Measurements from ENCODE around the gene CCDC78. TPM values are rescaled to one million over a fixed set of nuclear protein-coding genes. Genes with fewer than 3 reads are reported as not detected.
"Not testable (repeated sequence)": the region's sequence is repeated elsewhere in the genome, so short reads cannot be mapped to it uniquely, and the experiment has no call there.

CCDC78 gene
- total RNA-seq, 1 donor from 2014 or later = 2.5 TPM

- Histone ChIP-seq H3K27me3 (ENCODE audit: control insufficient read depth, insufficient read depth, low read length) (peaks cover 39% of the 10 kb centered on the region), H3K4me3 (ENCODE audit: low read depth, low read length) (no peak overlapping the region), H3K36me3 (ENCODE audit: control insufficient read depth, insufficient read depth, low read length) (no peaks in the 10 kb centered on the region)
- TF ChIP-seq CTCF (IDR thresholded peaks at IDR 0.05; ENCODE audit: insufficient read depth, low read length, poor library complexity, severe bottlenecking) = no peak
- DNase-seq (ENCODE audit: low read depth) = no peak
Observed at GRCh38 chr16:692356-693108, 33.7 kb downstream of the CCDC78 start.

GRCh38 chr16:691242-691641 lies 35.0 kb downstream of the CCDC78 start:
- not testable (repeated sequence) for H3K36me3 ChIP-seq (ENCODE audit: control insufficient read depth, insufficient read depth, low read length); H3K4me3 ChIP-seq (ENCODE audit: low read depth, low read length); DNase-seq (ENCODE audit: low read depth)
- peaks cover 36% of the 10 kb centered on the region for H3K27me3 ChIP-seq (ENCODE audit: control insufficient read depth, insufficient read depth, low read length)

- no peak for TF ChIP-seq CTCF (IDR thresholded peaks at IDR 0.05; ENCODE audit: insufficient read depth, low read length, poor library complexity, severe bottlenecking)
Observed at GRCh38 chr16:689175-689897, 36.9 kb downstream of the CCDC78 start.

GRCh38 chr16:687499-687898 lies 38.7 kb downstream of the CCDC78 start:
- no peak for DNase-seq (ENCODE audit: low read depth)
- Histone ChIP-seq H3K27me3 (ENCODE audit: control insufficient read depth, insufficient read depth, low read length) (peaks cover 4% of the 10 kb centered on the region), H3K36me3 (ENCODE audit: control insufficient read depth, insufficient read depth, low read length) (peaks cover 1% of the 10 kb centered on the region), H3K4me3 (ENCODE audit: low read depth, low read length) (no peak overlapping the region)
- no peak for TF ChIP-seq CTCF (IDR thresholded peaks at IDR 0.05; ENCODE audit: insufficient read depth, low read length, poor library complexity, severe bottlenecking)

More at GRCh38 chr16:689175-689897, 36.9 kb downstream of the CCDC78 start:
- no peak for DNase-seq (ENCODE audit: low read depth)
- Histone ChIP-seq H3K36me3 (ENCODE audit: control insufficient read depth, insufficient read depth, low read length) (no peaks in the 10 kb centered on the region), H3K4me3 (ENCODE audit: low read depth, low read length) (peak overlapping the region; percentile 71), H3K27me3 (ENCODE audit: control insufficient read depth, insufficient read depth, low read length) (peaks cover 18% of the 10 kb centered on the region)

GRCh38 chr16:686459-687260 lies 39.6 kb downstream of the CCDC78 start:
- DNase-seq (ENCODE audit: low read depth) = no peak
- H3K27me3 ChIP-seq (ENCODE audit: control insufficient read depth, insufficient read depth, low read length) = no peaks in the 10 kb centered on the region
- H3K4me3 ChIP-seq (ENCODE audit: low read depth, low read length) = no peak overlapping the region
- H3K36me3 ChIP-seq (ENCODE audit: control insufficient read depth, insufficient read depth, low read length) = peaks cover 1% of the 10 kb centered on the region
- TF ChIP-seq CTCF (IDR thresholded peaks at IDR 0.05; ENCODE audit: insufficient read depth, low read length, poor library complexity, severe bottlenecking) = no peak

- Histone ChIP-seq H3K4me3 (ENCODE audit: low read depth, low read length) (no peak overlapping the region), H3K27me3 (ENCODE audit: control insufficient read depth, insufficient read depth, low read length) (no peaks in the 10 kb centered on the region), H3K36me3 (ENCODE audit: control insufficient read depth, insufficient read depth, low read length) (peaks cover 1% of the 10 kb centered on the region)
- peak; percentile 57 for TF ChIP-seq CTCF (IDR thresholded peaks at IDR 0.05; ENCODE audit: insufficient read depth, low read length, poor library complexity, severe bottlenecking)
- DNase-seq (ENCODE audit: low read depth) = no peak
Observed at GRCh38 chr16:685967-686366, 40.3 kb downstream of the CCDC78 start.

All from kidney epithelial cell (primary cell).